Tibial nerve (tissue), 4 donors: ENCODE data around the gene C3orf22. TPM values are rescaled to one million over a fixed set of nuclear protein-coding genes. Genes with fewer than 3 reads are reported as not detected.

Experiments used
- DNase-seq, 2 donors: peaks; one replicate each; pipeline ENCODE4 v3.0.0-alpha.2; 2019; ENCODE audit warnings: low spot score in 2 of 2
- H3K27ac ChIP-seq, 4 donors: fragments of 200-600 bp; sonication (generic) in 3 of 4; one replicate each; pipeline ENCODE4 v1.5.1; 2017 to 2019; ENCODE audit warnings: mild to moderate bottlenecking in 1 of 4
- H3K27me3 ChIP-seq, 2 donors: fragments of 200-600 bp; sonication (generic) in 1 of 2; one replicate each; pipeline versions ENCODE4 v1.5.1 to v1.6.0; 2017 to 2019
- H3K36me3 ChIP-seq, 3 donors: fragments of 200-600 bp; sonication (generic); one replicate each; pipeline ENCODE4 v1.5.1; 2018 to 2019
- H3K4me1 ChIP-seq, 4 donors: fragments of 200-600 bp; sonication (generic) in 3 of 4; one replicate each; pipeline ENCODE4 v1.5.1; 2017 to 2019
- H3K4me3 ChIP-seq, 4 donors: fragments of 200-600 bp; sonication (generic) in 3 of 4; one replicate each; pipeline ENCODE4 v1.5.1; 2017 to 2019; ENCODE audit warnings: mild to moderate bottlenecking in 1 of 4, moderate library complexity in 1 of 4
- H3K9me3 ChIP-seq, 4 donors: fragments of 200-600 bp; sonication (generic) in 3 of 4; one replicate each; pipeline ENCODE4 v1.5.1; 2017 to 2019
- CTCF ChIP-seq, 5 experiments: fragments of 200-600 bp in 3 of 5; fragments of 450-650 bp in 2 of 5; sonication (generic) in 3 of 5; IDR thresholded peaks; one replicate each; pipeline ENCODE4 v1.5.1; 2016 to 2019; ENCODE audit warnings: antibody characterized with exemption in 5 of 5, mild to moderate bottlenecking in 3 of 5, moderate library complexity in 2 of 5
- EP300 ChIP-seq, 2 donors: sonication (generic); formaldehyde crosslinking; IDR thresholded peaks; one replicate each; pipeline ENCODE4 v1.6.1; 2017; ENCODE audit warnings: antibody characterized with exemption in 2 of 2, mild to moderate bottlenecking in 1 of 2
- POLR2A ChIP-seq, 2 donors: fragments of 450-650 bp; IDR thresholded peaks; one replicate each; pipeline ENCODE4 v1.6.1; 2017; ENCODE audit warnings: antibody characterized with exemption in 2 of 2, mild to moderate bottlenecking in 2 of 2, moderate library complexity in 2 of 2
- WGBS, 2 donors: methylation state at CpG; one replicate each; pipeline ENCODE4 v1.1.5; 2018; 5-methylcytosine and 5-hydroxymethylcytosine counted together
- total RNA-seq, 4 donors: library from RNA; depleted of rRNA; stranded (reverse); fragments of >200 nt; gene quantifications; one replicate each; pipeline ENCODE4 v1.1.0, GENCODE V29; 2016

Gene C3orf22
- total RNA-seq, 4 donors from 2014 or later, result not detected

- no peaks in the 10 kb centered on the region for H3K9me3 ChIP-seq
- no peak for DNase-seq
- WGBS, 2 donors, result 80 to 83% methylated on average over 15 of the region's 15 CpGs
- no peaks in the 10 kb centered on the region for H3K4me1 ChIP-seq
- TF ChIP-seq CTCF (IDR thresholded peaks at IDR 0.05), result no peak
- TF ChIP-seq EP300 (IDR thresholded peaks at IDR 0.05), result no peak
- no peak for TF ChIP-seq POLR2A (IDR thresholded peaks at IDR 0.05)
- H3K36me3 ChIP-seq, result peaks cover 0 to 10% (median 0%) of the 10 kb centered on the region in 3 donors
- no peaks in the 10 kb centered on the region for H3K27me3 ChIP-seq
- H3K4me3 ChIP-seq, result no peak overlapping the region
- H3K27ac ChIP-seq, result no peak overlapping the region
Observed at GRCh38 chr3:126573492-126574117, 14.9 kb upstream of the C3orf22 start.

- WGBS, 2 donors, result 77 to 83% methylated on average over 3 to 6 of the region's 7 CpGs
- H3K4me1 ChIP-seq, result no peaks in the 10 kb centered on the region
- no peak overlapping the region for H3K4me3 ChIP-seq
- peaks cover 0 to 10% (median 0%) of the 10 kb centered on the region in 3 donors for H3K36me3 ChIP-seq
- H3K27me3 ChIP-seq, result no peaks in the 10 kb centered on the region
- no peak for DNase-seq
- H3K9me3 ChIP-seq, result no peaks in the 10 kb centered on the region
- TF ChIP-seq POLR2A (IDR thresholded peaks at IDR 0.05) (no peak), CTCF (IDR thresholded peaks at IDR 0.05) (no peak), EP300 (IDR thresholded peaks at IDR 0.05) (no peak)
- H3K27ac ChIP-seq, result no peak overlapping the region
Observed at GRCh38 chr3:126571078-126571477, 12.3 kb upstream of the C3orf22 start.

- no peak for DNase-seq
- Histone ChIP-seq H3K4me1 (no peaks in the 10 kb centered on the region), H3K9me3 (no peaks in the 10 kb centered on the region), H3K36me3 (peaks cover 0 to 10% (median 0%) of the 10 kb centered on the region in 3 donors), H3K27me3 (no peaks in the 10 kb centered on the region), H3K27ac (no peak overlapping the region), H3K4me3 (no peak overlapping the region)
- WGBS, 2 donors, result 57% methylated on average over 4 of the region's 6 CpGs
- TF ChIP-seq POLR2A (IDR thresholded peaks at IDR 0.05) (no peak), CTCF (IDR thresholded peaks at IDR 0.05) (no peak), EP300 (IDR thresholded peaks at IDR 0.05) (no peak)
Observed at GRCh38 chr3:126570103-126570541, 11.4 kb upstream of the C3orf22 start.

- H3K36me3 ChIP-seq, result peaks cover 0 to 10% (median 0%) of the 10 kb centered on the region in 3 donors
- H3K4me3 ChIP-seq, result no peak overlapping the region
- H3K9me3 ChIP-seq, result no peaks in the 10 kb centered on the region
- TF ChIP-seq EP300 (IDR thresholded peaks at IDR 0.05), result no peak
- no peak for TF ChIP-seq POLR2A (IDR thresholded peaks at IDR 0.05)
- TF ChIP-seq CTCF (IDR thresholded peaks at IDR 0.05), result no peak
- no peak for DNase-seq
- no peaks in the 10 kb centered on the region for H3K27me3 ChIP-seq
- WGBS, 2 donors, result 89 to 92% methylated on average over 9 of the region's 9 CpGs
- no peak overlapping the region for H3K27ac ChIP-seq
- H3K4me1 ChIP-seq, result no peaks in the 10 kb centered on the region
Observed at GRCh38 chr3:126569390-126569975, 10.8 kb upstream of the C3orf22 start.

- Histone ChIP-seq H3K27ac (no peak overlapping the region), H3K4me3 (no peak overlapping the region), H3K4me1 (no peaks in the 10 kb centered on the region), H3K27me3 (no peaks in the 10 kb centered on the region), H3K9me3 (peaks cover 0 to 2% (median 0%) of the 10 kb centered on the region in 4 donors), H3K36me3 (peaks cover 0 to 10% (median 0%) of the 10 kb centered on the region in 3 donors)
- DNase-seq, result no peak
- no peak for TF ChIP-seq EP300 (IDR thresholded peaks at IDR 0.05)
- no peak for TF ChIP-seq POLR2A (IDR thresholded peaks at IDR 0.05)
- no peak for TF ChIP-seq CTCF (IDR thresholded peaks at IDR 0.05)
- 70 to 80% methylated on average over 3 of the region's 3 CpGs for WGBS, 2 donors
Observed at GRCh38 chr3:126568776-126569342, 10.1 kb upstream of the C3orf22 start.
